Mucosa of stomach (tissue), 1 donor: ENCODE results near the gene STAC.

Experiments used
- H3K27me3 ChIP-seq: one replicate; pipeline ENCODE4 v1.7.0; 2013; ENCODE audit warnings: mild to moderate bottlenecking, low read length; ENCODE audit not compliant: control insufficient read depth, insufficient read depth
- H3K36me3 ChIP-seq: one replicate; pipeline ENCODE4 v1.7.0; 2013; ENCODE audit warnings: low read length; ENCODE audit not compliant: control insufficient read depth, insufficient read depth
- H3K4me1 ChIP-seq: one replicate; pipeline ENCODE4 v1.7.0; 2013; ENCODE audit warnings: mild to moderate bottlenecking, low read length; ENCODE audit not compliant: control insufficient read depth, insufficient read depth
- H3K4me3 ChIP-seq: one replicate; pipeline ENCODE4 v1.7.0; 2013; ENCODE audit warnings: low read length
- H3K9ac ChIP-seq: one replicate; pipeline ENCODE4 v1.7.0; 2013; ENCODE audit warnings: mild to moderate bottlenecking, low read length, moderate library complexity
- H3K9me3 ChIP-seq: one replicate; pipeline ENCODE4 v1.7.0; 2013; ENCODE audit warnings: mild to moderate bottlenecking, low read length, moderate library complexity; ENCODE audit not compliant: control insufficient read depth
- donor health status: Pancreatic carcinoma.

STAC gene

GRCh38 chr3:36381311-36381956, 1.1 kb downstream of the STAC start:
- peaks cover 13% of the 10 kb centered on the region for H3K27me3 ChIP-seq
- H3K9me3 ChIP-seq: no peaks in the 10 kb centered on the region
- no peaks in the 10 kb centered on the region for H3K4me1 ChIP-seq
- H3K36me3 ChIP-seq: no peaks in the 10 kb centered on the region
- H3K9ac ChIP-seq: no peak overlapping the region
- no peak overlapping the region for H3K4me3 ChIP-seq

GRCh38 chr3:36393563-36393962, 13.3 kb downstream of the STAC start:
- no peaks in the 10 kb centered on the region for H3K4me1 ChIP-seq
- H3K9me3 ChIP-seq: no peaks in the 10 kb centered on the region
- H3K9ac ChIP-seq: no peak overlapping the region
- H3K36me3 ChIP-seq: no peaks in the 10 kb centered on the region
- no peaks in the 10 kb centered on the region for H3K27me3 ChIP-seq
- no peak overlapping the region for H3K4me3 ChIP-seq

GRCh38 chr3:36394176-36394575, 13.9 kb downstream of the STAC start:
- no peaks in the 10 kb centered on the region for H3K36me3 ChIP-seq
- H3K4me3 ChIP-seq: no peak overlapping the region
- H3K9ac ChIP-seq: no peak overlapping the region
- no peaks in the 10 kb centered on the region for H3K27me3 ChIP-seq
- H3K9me3 ChIP-seq: no peaks in the 10 kb centered on the region
- no peaks in the 10 kb centered on the region for H3K4me1 ChIP-seq

- no peak overlapping the region for H3K4me3 ChIP-seq
- H3K27me3 ChIP-seq: no peaks in the 10 kb centered on the region
- H3K4me1 ChIP-seq: no peaks in the 10 kb centered on the region
- no peaks in the 10 kb centered on the region for H3K9me3 ChIP-seq
- H3K9ac ChIP-seq: no peak overlapping the region
- no peaks in the 10 kb centered on the region for H3K36me3 ChIP-seq
Measured at GRCh38 chr3:36397841-36398240, 17.5 kb downstream of the STAC start.

GRCh38 chr3:36399933-36400332, 19.6 kb downstream of the STAC start:
- H3K9ac ChIP-seq: no peak overlapping the region
- H3K4me3 ChIP-seq: no peak overlapping the region
- H3K27me3 ChIP-seq: no peaks in the 10 kb centered on the region
- no peaks in the 10 kb centered on the region for H3K36me3 ChIP-seq
- H3K4me1 ChIP-seq: no peaks in the 10 kb centered on the region
- H3K9me3 ChIP-seq: no peaks in the 10 kb centered on the region

DNA sequence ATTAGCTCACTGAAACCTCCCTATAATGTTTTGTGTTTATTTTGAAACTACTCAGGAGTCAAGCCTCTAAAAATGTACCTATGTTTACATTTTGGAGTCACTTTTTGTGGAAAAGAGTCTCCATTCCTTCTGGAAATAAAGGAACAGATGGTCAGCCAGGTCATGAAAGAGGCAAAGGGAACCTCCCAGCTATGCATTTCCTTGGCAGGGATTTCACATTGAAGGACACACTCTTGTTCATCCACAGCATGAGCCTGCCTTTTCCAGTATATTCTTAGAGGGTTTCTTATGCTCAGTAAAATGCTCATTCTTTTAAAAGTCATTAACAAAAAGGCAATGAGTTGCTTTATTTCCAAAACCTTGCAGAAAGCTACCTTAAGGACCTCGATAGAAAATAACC, 20.8 kb downstream of the STAC start:
- H3K4me3 ChIP-seq: no peak overlapping the region
- H3K36me3 ChIP-seq: no peaks in the 10 kb centered on the region
- no peaks in the 10 kb centered on the region for H3K27me3 ChIP-seq
- no peaks in the 10 kb centered on the region for H3K9me3 ChIP-seq
- no peaks in the 10 kb centered on the region for H3K4me1 ChIP-seq
- no peak overlapping the region for H3K9ac ChIP-seq

DNA sequence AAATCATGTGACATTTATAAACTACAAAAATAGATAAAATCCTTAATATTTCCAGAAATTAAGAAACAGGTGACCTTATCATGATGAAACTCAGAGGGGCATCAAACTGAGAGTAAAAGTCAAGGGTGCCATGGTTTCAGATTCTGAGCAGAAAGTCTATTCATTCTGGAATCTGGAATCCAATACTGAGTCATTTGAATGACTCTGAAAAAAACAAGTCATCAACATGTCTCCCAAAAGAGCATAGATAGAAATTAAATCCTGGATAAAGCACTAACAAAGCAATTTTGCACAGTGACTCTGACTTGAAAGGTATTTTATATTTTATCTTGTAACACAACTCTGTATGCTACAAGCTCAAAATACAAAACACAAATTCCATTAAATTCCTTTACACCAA, 23.4 kb downstream of the STAC start:
- no peaks in the 10 kb centered on the region for H3K9me3 ChIP-seq
- H3K4me1 ChIP-seq: no peaks in the 10 kb centered on the region
- no peak overlapping the region for H3K4me3 ChIP-seq
- no peaks in the 10 kb centered on the region for H3K27me3 ChIP-seq
- H3K9ac ChIP-seq: no peak overlapping the region
- no peaks in the 10 kb centered on the region for H3K36me3 ChIP-seq

DNA sequence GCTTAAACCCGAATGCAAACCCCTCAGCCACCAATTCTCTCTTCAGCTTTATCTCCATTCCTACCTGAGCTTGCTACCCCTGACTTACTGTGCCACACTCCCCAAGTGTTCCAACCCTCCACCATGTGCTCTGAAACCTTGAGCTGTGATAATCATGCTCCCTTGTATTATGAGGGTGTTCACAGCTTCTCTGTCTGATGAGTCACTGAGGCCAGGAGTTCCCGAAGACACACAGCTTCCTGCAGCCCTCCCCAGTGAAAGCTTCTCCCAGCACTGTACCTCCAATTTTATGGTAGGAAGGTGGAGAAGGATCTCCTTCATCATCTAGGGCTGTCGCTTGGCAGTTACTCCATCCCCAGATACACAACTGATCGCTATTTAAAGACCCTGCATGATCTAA, 24.9 kb downstream of the STAC start:
- no peak overlapping the region for H3K9ac ChIP-seq
- no peaks in the 10 kb centered on the region for H3K9me3 ChIP-seq
- no peaks in the 10 kb centered on the region for H3K4me1 ChIP-seq
- no peak overlapping the region for H3K4me3 ChIP-seq
- no peaks in the 10 kb centered on the region for H3K36me3 ChIP-seq
- H3K27me3 ChIP-seq: no peaks in the 10 kb centered on the region

GRCh38 chr3:36408146-36408545, 27.8 kb downstream of the STAC start:
- Histone ChIP-seq H3K4me1 (no peaks in the 10 kb centered on the region), H3K27me3 (no peaks in the 10 kb centered on the region), H3K4me3 (no peak overlapping the region), H3K9me3 (no peaks in the 10 kb centered on the region), H3K9ac (no peak overlapping the region), H3K36me3 (no peaks in the 10 kb centered on the region)

DNA sequence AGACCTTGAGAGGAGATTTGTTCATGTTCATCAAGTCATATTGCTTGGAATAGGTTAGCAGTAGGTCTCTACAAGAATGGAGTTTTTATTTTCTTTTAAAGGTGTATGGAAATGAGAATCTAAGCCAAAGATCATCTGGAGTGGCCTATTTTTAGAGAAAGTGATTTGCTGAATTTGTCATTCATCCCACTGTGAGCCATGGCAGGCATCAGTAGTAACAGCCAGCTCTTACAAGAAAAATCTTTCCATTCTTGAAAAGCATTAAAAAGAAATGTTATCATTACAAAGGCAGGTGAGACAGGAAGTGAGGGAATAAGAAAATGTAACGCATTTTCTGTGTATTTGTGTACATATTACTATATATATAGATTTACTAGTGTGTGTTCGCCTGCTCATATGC, 29.6 kb downstream of the STAC start:
- H3K36me3 ChIP-seq: no peaks in the 10 kb centered on the region
- no peak overlapping the region for H3K4me3 ChIP-seq
- H3K27me3 ChIP-seq: no peaks in the 10 kb centered on the region
- H3K4me1 ChIP-seq: no peaks in the 10 kb centered on the region
- H3K9ac ChIP-seq: no peak overlapping the region
- no peaks in the 10 kb centered on the region for H3K9me3 ChIP-seq

GRCh38 chr3:36411587-36411986, 31.3 kb downstream of the STAC start:
- Histone ChIP-seq H3K9ac (no peak overlapping the region), H3K9me3 (no peaks in the 10 kb centered on the region), H3K4me3 (no peak overlapping the region), H3K4me1 (no peaks in the 10 kb centered on the region), H3K36me3 (no peaks in the 10 kb centered on the region), H3K27me3 (no peaks in the 10 kb centered on the region)

DNA sequence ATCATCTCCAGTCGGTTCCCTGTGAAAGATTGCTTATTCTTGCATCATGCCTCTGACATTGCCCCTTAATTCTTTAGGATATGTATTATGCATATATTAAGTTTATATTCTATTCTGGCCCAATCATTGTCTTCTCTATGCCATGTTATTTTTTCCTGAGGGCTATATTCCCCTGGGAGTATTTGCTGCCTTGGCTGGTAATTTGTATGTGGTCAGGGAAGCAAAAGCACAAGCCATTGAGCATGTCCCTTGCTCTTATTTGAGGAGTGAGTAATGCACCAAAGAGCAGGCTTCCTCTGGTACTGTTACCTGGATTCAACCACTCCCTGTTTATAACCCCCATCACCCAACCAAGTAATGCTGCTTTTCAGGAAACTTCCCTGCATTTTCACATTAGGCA, 36.3 kb downstream of the STAC start:
- H3K27me3 ChIP-seq: no peaks in the 10 kb centered on the region
- no peak overlapping the region for H3K4me3 ChIP-seq
- no peaks in the 10 kb centered on the region for H3K36me3 ChIP-seq
- no peaks in the 10 kb centered on the region for H3K4me1 ChIP-seq
- no peak overlapping the region for H3K9ac ChIP-seq
- H3K9me3 ChIP-seq: no peaks in the 10 kb centered on the region

DNA sequence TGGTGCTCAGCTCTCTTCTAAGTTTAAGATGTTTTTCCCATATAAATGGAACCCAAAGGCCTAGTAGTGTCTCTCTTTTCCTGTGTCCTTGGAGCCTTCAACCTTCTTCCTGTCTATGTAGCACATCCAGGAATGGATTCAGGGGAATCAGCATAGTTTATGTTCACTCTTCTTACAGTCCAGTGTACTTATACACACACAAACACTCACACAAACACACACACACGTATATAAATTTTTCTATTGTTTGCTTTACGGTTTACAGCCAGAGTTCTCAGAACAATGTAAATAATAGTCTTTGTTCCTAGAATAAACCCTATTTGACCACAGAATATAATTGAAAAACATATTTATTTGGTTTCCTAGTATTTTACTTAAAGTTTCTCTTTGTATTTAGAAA, 36.9 kb downstream of the STAC start:
- Histone ChIP-seq H3K27me3 (no peaks in the 10 kb centered on the region), H3K36me3 (no peaks in the 10 kb centered on the region), H3K4me3 (no peak overlapping the region), H3K4me1 (no peaks in the 10 kb centered on the region), H3K9ac (no peak overlapping the region), H3K9me3 (no peaks in the 10 kb centered on the region)
